Measurements from ENCODE around the gene KIF18B. TPM values are rescaled to one million over a fixed set of nuclear protein-coding genes. Genes with fewer than 3 reads are reported as not detected.
A peak's percentile ranks its signal among the peaks of the same experiment; 100 is the strongest.

Gene KIF18B
- total and polyA plus RNA-seq, 2 of the 13 experiments (the other 11 are each of a cell fraction or from before 2014, with no cell fraction given), result 15.2 to 15.3 TPM

DNA sequence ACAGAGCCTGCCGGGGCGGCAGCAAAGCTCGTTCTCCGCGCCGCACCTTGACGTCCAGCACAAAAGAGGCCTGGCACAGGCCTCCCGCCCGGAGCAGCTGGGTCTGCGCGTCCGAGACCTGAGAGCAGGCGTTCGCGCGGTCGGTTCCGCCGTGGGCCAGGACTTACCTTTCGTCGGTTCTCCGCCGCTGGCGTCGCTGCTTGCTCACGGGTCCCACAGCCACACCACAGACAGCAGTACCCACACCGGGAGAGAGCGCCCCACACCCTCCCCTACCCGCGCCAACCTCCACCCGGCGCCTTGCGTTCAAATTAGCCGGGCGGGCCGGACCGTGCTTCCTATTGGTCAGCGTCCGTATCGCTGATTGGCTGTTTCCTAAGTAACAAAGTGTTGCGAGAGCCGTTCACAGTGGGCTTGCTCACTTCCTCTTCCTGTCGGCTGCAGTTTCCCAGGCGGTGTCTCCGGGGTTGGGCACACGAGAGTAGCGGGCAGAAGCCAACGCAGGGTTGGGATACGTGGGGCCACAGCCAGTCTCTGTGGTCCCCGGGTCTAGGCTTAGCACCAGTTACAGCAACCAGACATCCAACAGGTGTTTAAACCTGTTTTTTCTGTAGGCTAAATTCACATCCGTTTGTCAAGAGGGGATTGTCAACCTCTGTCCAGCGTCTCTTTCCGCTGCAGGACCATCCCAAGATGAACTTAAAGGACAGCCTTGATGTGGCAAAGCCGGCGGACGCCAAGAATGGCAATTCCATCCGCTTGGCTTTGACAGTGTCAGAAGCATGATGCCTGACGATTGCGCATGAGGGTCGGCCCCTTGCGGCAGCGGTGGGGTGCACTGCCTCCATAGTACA, at the start of gene KIF18B (continued):
- TF ChIP-seq, protein P1, sequence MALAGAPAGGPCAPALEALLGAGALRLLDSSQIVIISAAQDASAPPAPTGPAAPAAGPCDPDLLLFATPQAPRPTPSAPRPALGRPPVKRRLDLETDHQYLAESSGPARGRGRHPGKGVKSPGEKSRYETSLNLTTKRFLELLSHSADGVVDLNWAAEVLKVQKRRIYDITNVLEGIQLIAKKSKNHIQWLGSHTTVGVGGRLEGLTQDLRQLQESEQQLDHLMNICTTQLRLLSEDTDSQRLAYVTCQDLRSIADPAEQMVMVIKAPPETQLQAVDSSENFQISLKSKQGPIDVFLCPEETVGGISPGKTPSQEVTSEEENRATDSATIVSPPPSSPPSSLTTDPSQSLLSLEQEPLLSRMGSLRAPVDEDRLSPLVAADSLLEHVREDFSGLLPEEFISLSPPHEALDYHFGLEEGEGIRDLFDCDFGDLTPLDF (CRISPR knock-in tag; IDR thresholded peaks at IDR 0.05), result peak; percentile 99
- TF ChIP-seq, protein P2, sequence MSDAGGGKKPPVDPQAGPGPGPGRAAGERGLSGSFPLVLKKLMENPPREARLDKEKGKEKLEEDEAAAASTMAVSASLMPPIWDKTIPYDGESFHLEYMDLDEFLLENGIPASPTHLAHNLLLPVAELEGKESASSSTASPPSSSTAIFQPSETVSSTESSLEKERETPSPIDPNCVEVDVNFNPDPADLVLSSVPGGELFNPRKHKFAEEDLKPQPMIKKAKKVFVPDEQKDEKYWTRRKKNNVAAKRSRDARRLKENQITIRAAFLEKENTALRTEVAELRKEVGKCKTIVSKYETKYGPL (CRISPR knock-in tag; IDR thresholded peaks at IDR 0.05), result peak; percentile 66
- TF ChIP-seq, protein P3, sequence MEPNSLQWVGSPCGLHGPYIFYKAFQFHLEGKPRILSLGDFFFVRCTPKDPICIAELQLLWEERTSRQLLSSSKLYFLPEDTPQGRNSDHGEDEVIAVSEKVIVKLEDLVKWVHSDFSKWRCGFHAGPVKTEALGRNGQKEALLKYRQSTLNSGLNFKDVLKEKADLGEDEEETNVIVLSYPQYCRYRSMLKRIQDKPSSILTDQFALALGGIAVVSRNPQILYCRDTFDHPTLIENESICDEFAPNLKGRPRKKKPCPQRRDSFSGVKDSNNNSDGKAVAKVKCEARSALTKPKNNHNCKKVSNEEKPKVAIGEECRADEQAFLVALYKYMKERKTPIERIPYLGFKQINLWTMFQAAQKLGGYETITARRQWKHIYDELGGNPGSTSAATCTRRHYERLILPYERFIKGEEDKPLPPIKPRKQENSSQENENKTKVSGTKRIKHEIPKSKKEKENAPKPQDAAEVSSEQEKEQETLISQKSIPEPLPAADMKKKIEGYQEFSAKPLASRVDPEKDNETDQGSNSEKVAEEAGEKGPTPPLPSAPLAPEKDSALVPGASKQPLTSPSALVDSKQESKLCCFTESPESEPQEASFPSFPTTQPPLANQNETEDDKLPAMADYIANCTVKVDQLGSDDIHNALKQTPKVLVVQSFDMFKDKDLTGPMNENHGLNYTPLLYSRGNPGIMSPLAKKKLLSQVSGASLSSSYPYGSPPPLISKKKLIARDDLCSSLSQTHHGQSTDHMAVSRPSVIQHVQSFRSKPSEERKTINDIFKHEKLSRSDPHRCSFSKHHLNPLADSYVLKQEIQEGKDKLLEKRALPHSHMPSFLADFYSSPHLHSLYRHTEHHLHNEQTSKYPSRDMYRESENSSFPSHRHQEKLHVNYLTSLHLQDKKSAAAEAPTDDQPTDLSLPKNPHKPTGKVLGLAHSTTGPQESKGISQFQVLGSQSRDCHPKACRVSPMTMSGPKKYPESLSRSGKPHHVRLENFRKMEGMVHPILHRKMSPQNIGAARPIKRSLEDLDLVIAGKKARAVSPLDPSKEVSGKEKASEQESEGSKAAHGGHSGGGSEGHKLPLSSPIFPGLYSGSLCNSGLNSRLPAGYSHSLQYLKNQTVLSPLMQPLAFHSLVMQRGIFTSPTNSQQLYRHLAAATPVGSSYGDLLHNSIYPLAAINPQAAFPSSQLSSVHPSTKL (CRISPR knock-in tag; IDR thresholded peaks at IDR 0.05), result peak; percentile 45; the same call in 1 of the 2 replicates
- TF ChIP-seq HDAC1 (CRISPR knock-in tag; IDR thresholded peaks at IDR 0.05) (peak; percentile 100), ZNF496 (CRISPR knock-in tag; IDR thresholded peaks at IDR 0.05; ENCODE audit: insufficient replicate concordance) (no peak), MED8 (CRISPR knock-in tag; IDR thresholded peaks at IDR 0.05; ENCODE audit: insufficient replicate concordance) (no peak), ZNF224 (CRISPR knock-in tag; IDR thresholded peaks at IDR 0.05) (no peak), ELF1 (CRISPR knock-in tag; IDR thresholded peaks at IDR 0.05) (peak; percentile 97), RBM22 (optimal IDR thresholded peaks at IDR 0.05; ENCODE audit: low read length) (peak; percentile 77), NONO (IDR thresholded peaks at IDR 0.05) (no peak), NONO (CRISPR knock-in tag; conservative IDR thresholded peaks at IDR 0.05) (peak; percentile 40; the same call in 1 of the 2 replicates), MAFK (conservative IDR thresholded peaks at IDR 0.05 in 1 of 2, IDR thresholded peaks at IDR 0.05 in 1 of 2; ENCODE audit: low read length in 2 of 2) (0 out of 4 replicates have a peak, but pooled peaks have one; percentile 20 to 24), TMF1 (CRISPR knock-in tag; IDR thresholded peaks at IDR 0.05; ENCODE audit: low read depth) (peak; percentile 95), ZNF619 (CRISPR knock-in tag; IDR thresholded peaks at IDR 0.05) (no peak), PHF21A (CRISPR knock-in tag; IDR thresholded peaks at IDR 0.05) (peak; percentile 75)
- TF ChIP-seq, protein P4, sequence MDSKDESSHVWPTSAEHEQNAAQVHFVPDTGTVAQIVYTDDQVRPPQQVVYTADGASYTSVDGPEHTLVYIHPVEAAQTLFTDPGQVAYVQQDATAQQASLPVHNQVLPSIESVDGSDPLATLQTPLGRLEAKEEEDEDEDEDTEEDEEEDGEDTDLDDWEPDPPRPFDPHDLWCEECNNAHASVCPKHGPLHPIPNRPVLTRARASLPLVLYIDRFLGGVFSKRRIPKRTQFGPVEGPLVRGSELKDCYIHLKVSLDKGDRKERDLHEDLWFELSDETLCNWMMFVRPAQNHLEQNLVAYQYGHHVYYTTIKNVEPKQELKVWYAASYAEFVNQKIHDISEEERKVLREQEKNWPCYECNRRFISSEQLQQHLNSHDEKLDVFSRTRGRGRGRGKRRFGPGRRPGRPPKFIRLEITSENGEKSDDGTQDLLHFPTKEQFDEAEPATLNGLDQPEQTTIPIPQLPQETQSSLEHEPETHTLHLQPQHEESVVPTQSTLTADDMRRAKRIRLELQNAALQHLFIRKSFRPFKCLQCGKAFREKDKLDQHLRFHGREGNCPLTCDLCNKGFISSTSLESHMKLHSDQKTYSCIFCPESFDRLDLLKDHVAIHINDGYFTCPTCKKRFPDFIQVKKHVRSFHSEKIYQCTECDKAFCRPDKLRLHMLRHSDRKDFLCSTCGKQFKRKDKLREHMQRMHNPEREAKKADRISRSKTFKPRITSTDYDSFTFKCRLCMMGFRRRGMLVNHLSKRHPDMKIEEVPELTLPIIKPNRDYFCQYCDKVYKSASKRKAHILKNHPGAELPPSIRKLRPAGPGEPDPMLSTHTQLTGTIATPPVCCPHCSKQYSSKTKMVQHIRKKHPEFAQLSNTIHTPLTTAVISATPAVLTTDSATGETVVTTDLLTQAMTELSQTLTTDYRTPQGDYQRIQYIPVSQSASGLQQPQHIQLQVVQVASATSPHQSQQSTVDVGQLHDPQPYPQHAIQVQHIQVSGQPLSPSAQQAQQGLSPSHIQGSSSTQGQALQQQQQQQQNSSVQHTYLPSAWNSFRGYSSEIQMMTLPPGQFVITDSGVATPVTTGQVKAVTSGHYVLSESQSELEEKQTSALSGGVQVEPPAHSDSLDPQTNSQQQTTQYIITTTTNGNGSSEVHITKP (CRISPR knock-in tag; IDR thresholded peaks at IDR 0.05; ENCODE audit: low read depth), result no peak
- TF ChIP-seq, protein P5, sequence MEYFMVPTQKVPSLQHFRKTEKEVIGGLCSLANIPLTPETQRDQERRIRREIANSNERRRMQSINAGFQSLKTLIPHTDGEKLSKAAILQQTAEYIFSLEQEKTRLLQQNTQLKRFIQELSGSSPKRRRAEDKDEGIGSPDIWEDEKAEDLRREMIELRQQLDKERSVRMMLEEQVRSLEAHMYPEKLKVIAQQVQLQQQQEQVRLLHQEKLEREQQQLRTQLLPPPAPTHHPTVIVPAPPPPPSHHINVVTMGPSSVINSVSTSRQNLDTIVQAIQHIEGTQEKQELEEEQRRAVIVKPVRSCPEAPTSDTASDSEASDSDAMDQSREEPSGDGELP (IDR thresholded peaks at IDR 0.05; ENCODE audit: borderline replicate concordance, low read depth), result peak; percentile 58; the same call in 1 of the 2 replicates
